Neutrophil (primary cell): ENCODE results near the gene UBTD1.

Experiments
- H3K27ac ChIP-seq: fragments of 200-600 bp; sonication (generic); 2 replicates; pipeline ENCODE4 v1.5.1; 2016; ENCODE audit warnings: mild to moderate bottlenecking, moderate library complexity
- H3K27me3 ChIP-seq: fragments of 200-600 bp; sonication (generic); 2 replicates; pipeline ENCODE4 v1.6.0; 2016; ENCODE audit warnings: mild to moderate bottlenecking
- H3K36me3 ChIP-seq: fragments of 200-600 bp; sonication (generic); 2 replicates; pipeline ENCODE4 v1.5.1; 2017
- H3K4me1 ChIP-seq, 2 experiments: fragments of 200-600 bp in 1 of 2; sonication (generic) in 1 of 2; 1 replicate in 1 of 2; 2 replicates in 1 of 2; pipeline versions ENCODE4 v1.5.1 to v1.6.1; 2013 to 2016; ENCODE audit warnings: low read depth in 1 of 2, low read length in 1 of 2, mild to moderate bottlenecking in 1 of 2, moderate library complexity in 1 of 2; ENCODE audit not compliant: control insufficient read depth in 1 of 2, insufficient read depth in 1 of 2
- H3K4me3 ChIP-seq, 2 experiments: fragments of 200-600 bp in 1 of 2; sonication (generic) in 1 of 2; 1 replicate in 1 of 2; 2 replicates in 1 of 2; pipeline ENCODE4 v1.5.1; 2013 to 2016; ENCODE audit warnings: low read depth in 1 of 2, low read length in 1 of 2, mild to moderate bottlenecking in 1 of 2, moderate library complexity in 1 of 2
- H3K9me3 ChIP-seq: fragments of 200-600 bp; sonication (generic); 2 replicates; pipeline ENCODE4 v1.5.1; 2016
- TF ChIP-seq, protein P1 (sequence below): fragments of 200-600 bp; sonication (generic); IDR thresholded peaks from 2 replicates; pipeline ENCODE4 v1.5.1; 2016; ENCODE audit warnings: antibody characterized with exemption

UBTD1 gene

DNA sequence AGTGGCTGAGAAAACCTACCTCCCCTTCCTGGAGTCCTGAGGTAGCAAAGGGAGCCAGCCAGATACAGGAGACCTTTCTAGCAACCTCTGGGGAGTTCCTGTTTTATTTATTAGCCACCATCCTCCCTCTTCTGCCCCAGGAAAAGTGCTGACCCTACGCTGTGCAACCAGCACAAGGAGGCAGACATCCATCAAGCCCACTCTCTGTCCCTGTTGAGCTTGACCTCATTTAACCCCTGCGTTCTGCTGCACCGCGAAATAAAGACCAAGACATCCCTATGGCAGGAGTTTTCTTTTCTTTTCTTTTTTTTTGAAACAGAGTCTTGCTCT is 48.5 kb downstream of the UBTD1 start:
- H3K27me3 ChIP-seq: no peaks in the 10 kb centered on the region
- peaks cover 11 to 14% of the 10 kb centered on the region in 2 experiments for H3K4me1 ChIP-seq
- H3K4me3 ChIP-seq: no peak overlapping the region
- no peak overlapping the region for H3K27ac ChIP-seq
- H3K36me3 ChIP-seq: peaks cover 12% of the 10 kb centered on the region
- no peaks in the 10 kb centered on the region for H3K9me3 ChIP-seq
- TF ChIP-seq, protein P1, sequence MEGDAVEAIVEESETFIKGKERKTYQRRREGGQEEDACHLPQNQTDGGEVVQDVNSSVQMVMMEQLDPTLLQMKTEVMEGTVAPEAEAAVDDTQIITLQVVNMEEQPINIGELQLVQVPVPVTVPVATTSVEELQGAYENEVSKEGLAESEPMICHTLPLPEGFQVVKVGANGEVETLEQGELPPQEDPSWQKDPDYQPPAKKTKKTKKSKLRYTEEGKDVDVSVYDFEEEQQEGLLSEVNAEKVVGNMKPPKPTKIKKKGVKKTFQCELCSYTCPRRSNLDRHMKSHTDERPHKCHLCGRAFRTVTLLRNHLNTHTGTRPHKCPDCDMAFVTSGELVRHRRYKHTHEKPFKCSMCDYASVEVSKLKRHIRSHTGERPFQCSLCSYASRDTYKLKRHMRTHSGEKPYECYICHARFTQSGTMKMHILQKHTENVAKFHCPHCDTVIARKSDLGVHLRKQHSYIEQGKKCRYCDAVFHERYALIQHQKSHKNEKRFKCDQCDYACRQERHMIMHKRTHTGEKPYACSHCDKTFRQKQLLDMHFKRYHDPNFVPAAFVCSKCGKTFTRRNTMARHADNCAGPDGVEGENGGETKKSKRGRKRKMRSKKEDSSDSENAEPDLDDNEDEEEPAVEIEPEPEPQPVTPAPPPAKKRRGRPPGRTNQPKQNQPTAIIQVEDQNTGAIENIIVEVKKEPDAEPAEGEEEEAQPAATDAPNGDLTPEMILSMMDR: no peak

DNA sequence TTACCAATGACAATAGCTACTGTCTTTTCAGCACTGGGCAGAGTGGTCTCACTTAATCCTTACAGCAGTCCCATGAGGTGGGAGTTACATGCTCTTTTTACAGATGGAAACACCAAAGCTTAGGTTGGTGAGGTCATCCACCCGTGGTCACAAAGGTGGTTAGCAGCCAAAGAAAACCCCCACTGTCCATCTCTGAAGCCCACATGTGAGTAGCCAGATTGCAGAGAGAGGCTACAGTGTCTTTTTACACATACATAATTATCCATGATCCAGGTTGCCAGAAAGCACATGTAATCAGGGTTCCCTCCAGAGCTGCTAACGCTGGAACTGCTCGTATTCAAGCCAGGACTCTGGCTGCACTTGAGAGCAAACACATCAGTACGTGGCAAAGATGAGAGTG is 49.2 kb downstream of the UBTD1 start:
- Histone ChIP-seq H3K4me3 (no peak overlapping the region), H3K27me3 (no peaks in the 10 kb centered on the region), H3K4me1 (peaks cover 6 to 10% of the 10 kb centered on the region in 2 experiments), H3K27ac (no peak overlapping the region), H3K36me3 (peaks cover 12% of the 10 kb centered on the region), H3K9me3 (no peaks in the 10 kb centered on the region)
- TF ChIP-seq, protein P1: no peak

DNA sequence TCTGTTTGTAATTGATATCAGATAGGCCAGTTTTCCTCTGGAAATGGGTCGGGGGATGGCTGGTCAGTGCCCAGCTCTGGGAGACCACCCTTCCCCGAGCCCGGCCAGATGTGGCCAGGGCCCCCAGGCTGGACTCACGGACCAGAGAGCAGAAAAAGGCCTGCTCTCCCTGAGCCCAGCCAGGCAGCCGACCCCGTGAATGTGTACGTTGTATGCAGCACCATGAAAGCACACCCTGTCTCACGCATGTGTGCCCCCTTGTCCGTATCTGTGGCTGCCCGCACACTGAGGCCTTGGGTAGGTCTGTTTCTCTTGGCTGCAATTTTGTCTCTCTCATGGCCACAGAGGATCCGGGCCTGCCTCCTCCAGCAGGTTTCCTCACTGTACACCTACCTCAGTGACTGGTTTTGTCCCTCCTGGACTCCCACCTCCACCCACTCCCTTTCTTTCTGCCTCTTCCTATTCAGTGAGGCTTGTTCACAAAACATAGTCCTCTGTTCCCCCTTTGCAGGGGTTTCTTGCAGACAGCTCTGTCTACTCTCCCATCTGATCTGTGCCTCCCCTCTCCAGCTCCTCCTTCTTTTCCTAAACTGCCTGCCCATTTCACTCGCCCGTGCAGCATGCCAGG is 50.2 kb downstream of the UBTD1 start:
- no peak overlapping the region for H3K27ac ChIP-seq
- TF ChIP-seq, protein P1: no peak

DNA sequence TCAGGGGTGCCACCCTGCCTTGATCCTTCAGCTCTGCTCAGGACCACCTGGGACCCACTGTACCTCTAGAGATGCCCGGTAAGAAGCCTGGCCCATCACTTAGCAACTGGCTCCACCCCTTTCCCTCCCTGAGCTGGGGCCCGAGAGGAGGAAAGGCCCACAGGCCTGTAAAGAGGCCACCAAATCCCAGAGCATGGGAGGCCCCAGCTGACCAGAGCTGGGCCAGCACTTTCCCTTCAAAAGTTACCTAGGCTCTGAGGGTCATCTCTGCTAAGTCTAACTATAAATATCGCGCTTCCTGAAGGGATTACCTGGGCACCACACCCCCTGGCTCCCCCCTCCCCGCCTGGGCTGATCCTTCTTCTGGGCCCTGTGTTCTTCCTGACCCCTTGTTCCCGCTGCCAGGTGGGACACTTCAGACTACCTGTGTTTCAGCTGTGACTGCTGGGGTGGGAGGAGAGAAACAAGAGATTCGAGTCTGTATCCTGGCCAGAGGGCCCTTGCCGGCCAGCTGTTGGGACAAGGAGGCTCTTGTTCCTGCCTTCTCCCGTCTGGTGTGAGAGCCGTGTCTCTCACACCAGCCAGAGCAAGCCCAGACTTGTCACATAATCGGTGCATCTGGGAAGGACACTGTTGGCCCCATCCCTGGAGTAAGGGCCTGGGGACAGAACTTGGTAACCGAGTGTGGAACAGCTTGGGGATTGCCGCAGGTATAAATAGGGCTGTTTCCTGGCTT is 51.0 kb downstream of the UBTD1 start:
- Histone ChIP-seq H3K4me1 (peaks cover 0 to 5% of the 10 kb centered on the region in 2 experiments), H3K9me3 (no peaks in the 10 kb centered on the region), H3K36me3 (peaks cover 12% of the 10 kb centered on the region), H3K4me3 (no peak overlapping the region), H3K27ac (no peak overlapping the region), H3K27me3 (no peaks in the 10 kb centered on the region)
- TF ChIP-seq, protein P1: no peak

More for the DNA sequence above, 50.2 kb downstream of the UBTD1 start:
- H3K4me3 ChIP-seq: no peak overlapping the region
- no peaks in the 10 kb centered on the region for H3K9me3 ChIP-seq
- H3K36me3 ChIP-seq: peaks cover 12% of the 10 kb centered on the region
- no peaks in the 10 kb centered on the region for H3K27me3 ChIP-seq
- peaks cover 0 to 5% of the 10 kb centered on the region in 2 experiments for H3K4me1 ChIP-seq

DNA sequence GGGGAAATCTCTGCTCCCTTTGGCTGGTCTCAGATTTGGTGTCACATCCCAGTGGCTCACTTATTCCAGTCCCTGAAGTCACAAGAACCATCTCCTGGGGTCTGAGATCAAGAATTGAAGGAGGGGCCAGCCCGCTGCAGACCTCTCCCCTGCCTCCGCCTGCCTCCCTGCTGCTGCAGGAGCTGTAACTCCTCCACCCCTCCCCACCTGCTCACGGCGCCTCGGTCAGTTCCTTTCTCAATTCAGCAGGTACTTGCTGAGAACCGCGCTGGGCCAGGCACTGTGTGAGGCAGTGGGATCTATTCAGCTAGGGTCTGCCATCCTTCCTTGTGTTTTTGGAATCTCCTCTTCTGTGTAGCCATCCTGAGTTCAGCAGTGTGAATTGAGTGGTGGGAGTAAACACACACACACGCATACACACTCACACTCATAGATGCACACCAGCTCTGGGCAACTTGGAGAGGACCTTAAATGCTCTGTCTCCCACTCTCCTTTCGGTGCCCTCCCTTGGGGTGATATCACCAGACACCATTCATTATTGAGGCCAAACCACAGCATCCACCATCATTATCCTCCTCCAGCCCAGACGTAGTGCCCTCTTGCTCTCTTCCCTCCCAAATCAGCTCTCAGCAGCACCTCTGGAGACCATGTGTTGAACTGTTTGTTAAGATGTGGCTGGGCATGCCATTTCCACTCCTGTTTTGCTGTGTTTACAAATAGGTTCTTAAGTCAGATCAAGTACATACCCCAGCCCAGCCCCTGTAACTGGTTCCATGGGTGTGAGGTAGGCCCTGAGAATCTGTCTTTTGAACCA is 51.8 kb downstream of the UBTD1 start:
- no peaks in the 10 kb centered on the region for H3K27me3 ChIP-seq
- no peak overlapping the region for H3K4me3 ChIP-seq
- TF ChIP-seq, protein P1: no peak
- H3K36me3 ChIP-seq: peaks cover 12% of the 10 kb centered on the region
- peaks cover 0 to 1% of the 10 kb centered on the region in 2 experiments for H3K4me1 ChIP-seq
- H3K27ac ChIP-seq: no peak overlapping the region
- no peaks in the 10 kb centered on the region for H3K9me3 ChIP-seq
